ENCODE data around the gene FASTKD2.

Gene FASTKD2

DNA sequence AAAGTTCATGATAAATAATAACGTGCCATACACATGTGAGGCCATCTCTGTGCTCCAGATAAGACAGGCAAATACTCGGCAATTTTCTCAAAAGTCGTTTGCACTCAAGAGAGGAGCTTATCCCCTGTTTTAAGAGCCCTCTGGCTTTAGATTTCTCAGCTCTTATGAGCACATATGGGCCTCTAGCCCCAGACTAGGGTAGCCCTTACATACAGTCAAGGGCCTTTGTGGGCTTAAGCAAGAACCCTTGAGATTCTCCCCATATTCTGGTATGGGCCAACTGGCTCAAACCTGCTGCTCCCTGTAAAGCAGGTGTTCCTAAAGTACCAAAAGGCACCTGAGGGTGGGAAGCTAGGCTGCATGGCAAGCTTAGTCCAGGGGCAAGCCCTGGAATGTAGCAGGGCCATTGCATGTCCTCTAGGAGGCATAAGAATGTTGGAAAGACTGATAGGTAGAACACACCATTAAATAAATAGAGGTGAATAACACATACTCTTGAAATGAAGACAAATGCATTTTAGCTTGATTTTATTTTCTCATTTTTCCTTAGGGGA is 66.1 kb downstream of the FASTKD2 start:
- DNase-seq (ENCODE audit: insufficient read length, low spot score) (no peak), FAIRE-seq (no peak)

DNA sequence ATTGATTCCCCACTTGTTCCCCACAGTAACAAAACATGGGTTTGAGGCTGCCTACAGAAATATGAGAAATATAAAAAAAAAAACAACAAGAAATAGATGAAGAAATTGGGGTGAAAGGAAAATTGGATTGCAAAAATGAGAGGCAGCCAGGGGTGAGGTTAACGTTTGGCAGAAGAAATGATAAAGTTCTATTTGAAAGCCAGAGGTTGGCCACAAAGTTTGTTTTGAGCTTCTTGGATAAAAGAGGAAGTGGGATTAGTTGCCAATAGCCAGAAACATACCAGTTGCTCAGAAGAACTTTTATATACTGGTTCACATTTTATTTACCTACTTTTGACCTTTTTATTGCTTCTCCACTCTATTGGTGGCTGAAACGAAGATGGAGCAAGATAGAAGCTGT is 67.5 kb downstream of the FASTKD2 start:
- no peak for FAIRE-seq
- no peak for DNase-seq (ENCODE audit: insufficient read length, low spot score)

DNA sequence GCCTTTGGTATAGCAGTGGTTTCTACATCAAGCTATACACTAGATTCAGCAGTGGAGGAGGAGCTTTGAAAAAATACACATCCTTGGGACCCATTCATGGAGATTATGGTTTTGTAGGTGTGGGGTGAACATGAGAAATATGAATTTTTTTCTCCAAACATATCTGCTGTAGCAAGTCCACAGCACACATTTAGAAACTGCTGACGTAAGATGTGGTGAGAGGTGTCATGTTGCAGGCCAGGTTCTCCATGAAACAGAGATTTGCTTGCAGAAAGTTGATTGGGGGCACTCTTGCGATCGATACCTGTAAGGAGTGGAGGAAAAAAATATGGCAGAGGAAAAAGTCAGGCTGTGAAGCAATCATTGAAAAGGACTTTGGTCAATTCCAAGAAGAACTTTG is 67.9 kb downstream of the FASTKD2 start:
- FAIRE-seq, result no peak

DNA sequence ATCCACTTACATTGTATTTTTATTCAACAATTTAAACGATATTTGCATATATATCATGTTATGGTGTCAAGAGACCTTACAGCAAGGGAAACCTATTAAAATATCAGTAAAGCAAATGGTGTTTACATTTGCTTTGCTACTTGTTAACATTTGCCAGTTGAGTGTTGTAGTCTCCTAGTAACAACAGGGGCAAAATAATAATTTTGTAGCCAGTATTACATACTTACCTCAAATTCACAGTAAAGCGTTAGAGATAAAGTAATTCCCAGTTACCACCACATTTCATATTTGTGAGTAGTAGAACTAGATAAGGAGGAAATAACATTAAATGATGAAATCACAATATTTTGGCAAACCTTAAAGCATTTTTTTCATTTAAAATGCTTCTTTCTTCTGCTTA is 71.3 kb downstream of the FASTKD2 start:
- FAIRE-seq, result no peak
- no peak for DNase-seq (ENCODE audit: insufficient read length, low spot score)

More for the DNA sequence above, 67.9 kb downstream of the FASTKD2 start:
- no peak for DNase-seq (ENCODE audit: insufficient read length, low spot score)

DNA sequence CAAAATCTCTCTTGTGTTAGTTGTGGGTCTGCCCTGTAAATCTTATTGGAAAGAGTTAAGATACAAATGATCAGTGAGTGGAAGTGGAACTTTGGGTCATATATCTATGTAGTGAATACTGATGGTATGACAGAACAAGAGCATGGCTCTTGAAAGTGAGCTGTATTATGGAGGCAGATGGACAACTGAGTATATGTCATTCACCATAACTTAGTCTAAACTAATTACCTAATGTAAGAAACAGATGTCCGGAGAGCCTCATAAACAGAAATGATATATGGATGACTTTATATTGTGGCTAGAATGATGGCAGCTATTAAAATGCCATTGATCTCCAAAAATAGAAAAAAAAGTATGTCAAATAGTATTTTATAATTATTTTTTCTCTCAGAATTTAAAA is 72.4 kb downstream of the FASTKD2 start:
- no peak for FAIRE-seq
- no peak for DNase-seq (ENCODE audit: insufficient read length, low spot score)

DNA sequence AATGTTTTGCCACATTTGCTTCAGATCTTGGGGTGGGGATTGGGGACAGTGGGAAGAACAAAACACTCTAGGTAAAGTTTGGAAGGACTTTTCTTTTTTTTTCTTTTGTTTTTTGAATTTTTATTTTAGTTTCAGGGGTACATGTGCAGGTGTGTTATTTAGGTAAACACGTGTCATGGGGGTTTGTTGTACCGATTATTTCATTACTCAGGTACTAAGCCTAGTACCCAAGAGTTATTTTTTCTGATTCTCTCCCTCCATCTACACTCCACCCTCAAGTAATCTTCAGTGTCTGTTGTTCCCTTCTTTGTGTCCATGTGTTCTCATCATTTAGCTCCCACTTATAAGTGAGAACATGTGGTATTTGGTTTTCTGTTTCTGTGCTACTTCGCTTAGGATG is 73.3 kb downstream of the FASTKD2 start:
- FAIRE-seq, result no peak
- DNase-seq (ENCODE audit: insufficient read length, low spot score), result no peak

DNA sequence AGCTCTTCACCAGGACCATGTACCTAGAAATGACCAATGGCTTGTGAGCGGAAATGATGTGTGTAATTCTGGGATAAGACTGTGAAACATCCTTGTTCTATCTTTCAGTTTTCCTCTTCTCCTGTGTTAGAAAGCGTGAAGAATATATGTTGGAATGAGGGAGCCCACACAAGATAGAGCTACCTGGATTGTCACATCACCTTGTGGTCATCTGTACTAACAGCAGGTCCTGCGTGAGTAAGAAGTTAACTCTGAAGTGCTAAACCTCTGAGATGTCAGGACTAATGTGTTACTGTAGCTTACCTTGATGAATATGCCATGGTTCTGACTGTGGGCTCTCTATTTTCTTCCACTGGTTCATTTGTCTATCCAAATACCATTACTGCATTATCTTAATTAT is 75.6 kb downstream of the FASTKD2 start:
- DNase-seq (ENCODE audit: insufficient read length, low spot score) (no peak), FAIRE-seq (no peak)

Measured in HTR-8/SVneo (cell line).